Activated CD4-positive, alpha-beta T cell treated with anti-CD3 and anti-CD28 coated beads, Interleukin-2, amount 50 U/mL, for 4 hours (primary cell): ENCODE data around the gene SLC25A38.

Source experiments
- DNase-seq, 2 experiments: peaks; one replicate each; pipeline ENCODE4 v3.0.0-alpha.2; 2020

SLC25A38 gene

GRCh38 chr3:39378088-39378487 is 5.1 kb upstream of the SLC25A38 start:
- peak; percentile 54 to 60 for DNase-seq

GRCh38 chr3:39378957-39379777 is 4.0 kb upstream of the SLC25A38 start:
- DNase-seq, result no peak

- DNase-seq, result no peak
Observed at GRCh38 chr3:39379778-39380155, 3.4 kb upstream of the SLC25A38 start.

GRCh38 chr3:39381432-39381831 is 1.7 kb upstream of the SLC25A38 start:
- no peak for DNase-seq

GRCh38 chr3:39383881-39384664 is 903 bp downstream of the SLC25A38 start:
- peak; percentile 91 to 92 for DNase-seq

- no peak for DNase-seq
Observed at GRCh38 chr3:39384665-39385000, 1.5 kb downstream of the SLC25A38 start.

- DNase-seq, result no peak
Observed at GRCh38 chr3:39385456-39386090, 2.4 kb downstream of the SLC25A38 start.

- DNase-seq, result no peak
Observed at GRCh38 chr3:39386318-39386717, 3.1 kb downstream of the SLC25A38 start.

- no peak for DNase-seq
Observed at GRCh38 chr3:39387411-39387975, 4.3 kb downstream of the SLC25A38 start.

GRCh38 chr3:39388153-39388552 is 5.0 kb downstream of the SLC25A38 start:
- no peak for DNase-seq

GRCh38 chr3:39388741-39389248 is 5.6 kb downstream of the SLC25A38 start:
- DNase-seq, result no peak

GRCh38 chr3:39390181-39390580 is 7.0 kb downstream of the SLC25A38 start:
- DNase-seq, result no peak

GRCh38 chr3:39396690-39397089 is 13.5 kb downstream of the SLC25A38 start:
- no peak for DNase-seq

- no peak for DNase-seq
Observed at GRCh38 chr3:39398700-39399099, 15.5 kb downstream of the SLC25A38 start.

- no peak for DNase-seq
Observed at GRCh38 chr3:39401983-39402382, 18.8 kb downstream of the SLC25A38 start.

GRCh38 chr3:39404943-39405686 is 21.9 kb downstream of the SLC25A38 start:
- no peak for DNase-seq

GRCh38 chr3:39405687-39406367 is 22.7 kb downstream of the SLC25A38 start:
- DNase-seq, result no peak

GRCh38 chr3:39406368-39407258 is 23.4 kb downstream of the SLC25A38 start, which contains the start of gene RPSA:
Gene RPSA, plus strand, starts transcription at chr3:39406720. Its CDS starts 934 bp downstream, at chr3:39407654.
- peak; percentile 95 for DNase-seq

- no peak for DNase-seq
Observed at GRCh38 chr3:39407259-39407629, 24.1 kb downstream of the SLC25A38 start.

- no peak for DNase-seq
Observed at GRCh38 chr3:39407773-39408492, 24.8 kb downstream of the SLC25A38 start.
